Measurements from ENCODE around the gene CERS6. TPM values are rescaled to one million over a fixed set of nuclear protein-coding genes. Genes with fewer than 3 reads are reported as not detected.

The CERS6 gene
- total RNA-seq, 2 experiments from 2014 or later = 7.4 to 8.4 TPM

DNA sequence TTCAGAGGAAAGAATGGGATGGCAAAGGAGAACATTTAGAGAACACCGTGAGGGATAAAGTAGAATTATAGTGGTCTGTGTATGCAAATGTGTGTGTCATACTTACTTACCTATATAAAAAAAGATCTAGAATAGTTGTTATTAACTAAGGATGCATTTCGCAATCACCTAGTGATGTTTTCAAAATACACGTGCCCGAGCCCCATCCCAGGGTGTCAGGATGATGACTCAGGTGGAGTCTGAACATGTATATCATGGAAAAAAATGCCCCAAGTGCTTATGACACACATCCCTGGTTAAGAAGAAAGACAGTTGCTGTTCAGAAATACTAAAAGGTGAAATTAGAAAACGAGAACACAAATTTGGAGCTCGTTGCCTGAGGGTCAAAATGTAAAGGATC, 109.0 kb downstream of the CERS6 start:
- no peak overlapping the region for H3K4me3 Mint-ChIP-seq
- H3K27me3 Mint-ChIP-seq = no peaks in the 10 kb centered on the region
- no peaks in the 10 kb centered on the region for H3K4me1 Mint-ChIP-seq
- H3K9me3 Mint-ChIP-seq = no peaks in the 10 kb centered on the region
- H3K36me3 Mint-ChIP-seq (ENCODE audit: low read depth) = peaks cover 19% of the 10 kb centered on the region
- no peak overlapping the region for H3K27ac Mint-ChIP-seq
- CTCF ChIA-PET = no interaction called here
- no peak for DNase-seq
- POLR2A ChIA-PET = no interaction called here

- Mint-ChIP-seq H3K36me3 (ENCODE audit: low read depth) (peaks cover 15% of the 10 kb centered on the region), H3K4me3 (no peak overlapping the region), H3K9me3 (no peaks in the 10 kb centered on the region), H3K27me3 (no peaks in the 10 kb centered on the region), H3K4me1 (no peaks in the 10 kb centered on the region), H3K27ac (no peak overlapping the region)
- POLR2A ChIA-PET = no interaction called here
- DNase-seq = no peak
- CTCF ChIA-PET = no interaction called here
These were observed 109.4 kb downstream of the CERS6 start for GRCh38 chr2:168565512-168565911.

GRCh38 chr2:168566974-168567665, 111.0 kb downstream of the CERS6 start:
- no peak overlapping the region for H3K4me3 Mint-ChIP-seq
- H3K27me3 Mint-ChIP-seq = no peaks in the 10 kb centered on the region
- ChIA-PET POLR2A (no interaction called here), CTCF (no interaction called here)
- H3K9me3 Mint-ChIP-seq = no peaks in the 10 kb centered on the region
- no peaks in the 10 kb centered on the region for H3K4me1 Mint-ChIP-seq
- no peak for DNase-seq
- H3K36me3 Mint-ChIP-seq (ENCODE audit: low read depth) = peaks cover 4% of the 10 kb centered on the region
- no peak overlapping the region for H3K27ac Mint-ChIP-seq

- CTCF ChIA-PET = no interaction called here
- H3K27ac Mint-ChIP-seq = no peak overlapping the region
- H3K4me3 Mint-ChIP-seq = no peak overlapping the region
- no peaks in the 10 kb centered on the region for H3K36me3 Mint-ChIP-seq (ENCODE audit: low read depth)
- POLR2A ChIA-PET = no interaction called here
- H3K9me3 Mint-ChIP-seq = no peaks in the 10 kb centered on the region
- H3K4me1 Mint-ChIP-seq = no peaks in the 10 kb centered on the region
- no peak for DNase-seq
- no peaks in the 10 kb centered on the region for H3K27me3 Mint-ChIP-seq
These were observed 111.8 kb downstream of the CERS6 start for GRCh38 chr2:168567836-168568235.

- no peak overlapping the region for H3K27ac Mint-ChIP-seq
- H3K9me3 Mint-ChIP-seq = no peaks in the 10 kb centered on the region
- H3K4me1 Mint-ChIP-seq = no peaks in the 10 kb centered on the region
- ChIA-PET CTCF (no interaction called here), POLR2A (no interaction called here)
- H3K27me3 Mint-ChIP-seq = no peaks in the 10 kb centered on the region
- H3K4me3 Mint-ChIP-seq = no peak overlapping the region
- no peaks in the 10 kb centered on the region for H3K36me3 Mint-ChIP-seq (ENCODE audit: low read depth)
- DNase-seq = no peak
These were observed 112.6 kb downstream of the CERS6 start for GRCh38 chr2:168568476-168569267.

GRCh38 chr2:168571061-168571460, 115.0 kb downstream of the CERS6 start:
- Mint-ChIP-seq H3K36me3 (ENCODE audit: low read depth) (no peaks in the 10 kb centered on the region), H3K27me3 (no peaks in the 10 kb centered on the region), H3K4me1 (no peaks in the 10 kb centered on the region), H3K27ac (no peak overlapping the region), H3K9me3 (peaks cover 4% of the 10 kb centered on the region), H3K4me3 (no peak overlapping the region)
- ChIA-PET POLR2A (no interaction called here), CTCF (no interaction called here)
- DNase-seq = no peak

DNA sequence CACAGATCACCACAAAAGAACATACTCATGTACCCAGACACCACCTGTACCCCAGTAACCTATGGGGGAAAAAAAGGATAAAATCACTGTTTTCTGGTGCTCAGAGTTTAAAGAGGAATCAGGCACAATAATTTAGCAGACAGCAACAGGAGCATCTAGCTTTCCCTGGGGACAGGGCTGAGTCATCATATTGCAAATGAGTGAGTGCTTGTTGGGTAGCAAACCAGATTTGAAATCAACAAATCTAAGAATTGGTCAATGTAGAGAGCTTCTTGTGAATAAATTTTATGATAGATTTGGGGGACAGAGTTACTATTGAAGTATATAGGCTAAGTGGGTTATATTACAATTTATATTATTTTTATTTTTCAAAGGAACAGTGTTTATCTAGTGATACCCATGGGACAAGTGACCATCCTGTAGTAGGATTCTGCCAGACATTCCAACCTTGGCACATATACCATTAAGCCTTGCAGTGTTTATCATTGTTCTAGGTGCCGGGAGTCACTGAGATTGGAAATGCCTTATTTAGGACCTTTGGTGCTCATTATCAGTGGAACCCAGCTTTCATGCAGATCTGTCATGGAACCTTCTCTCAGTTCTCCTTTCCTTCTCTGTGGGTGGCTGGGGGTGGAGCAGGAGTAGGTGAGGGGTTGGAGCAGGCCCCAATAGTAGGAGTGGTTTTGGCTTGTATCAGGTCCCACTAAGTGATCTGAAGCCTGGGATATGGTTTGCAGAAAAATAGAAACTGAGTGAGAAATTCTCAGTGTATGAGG, 117.2 kb downstream of the CERS6 start:
- DNase-seq = no peak
- ChIA-PET CTCF (no interaction called here), POLR2A (no interaction called here)
- no peak overlapping the region for H3K27ac Mint-ChIP-seq
- no peaks in the 10 kb centered on the region for H3K27me3 Mint-ChIP-seq
- H3K4me3 Mint-ChIP-seq = no peak overlapping the region
- H3K36me3 Mint-ChIP-seq (ENCODE audit: low read depth) = no peaks in the 10 kb centered on the region
- H3K9me3 Mint-ChIP-seq = peaks cover 4% of the 10 kb centered on the region
- H3K4me1 Mint-ChIP-seq = no peaks in the 10 kb centered on the region

GRCh38 chr2:168574856-168575630, 119.0 kb downstream of the CERS6 start:
- peaks cover 4% of the 10 kb centered on the region for H3K9me3 Mint-ChIP-seq
- POLR2A ChIA-PET = no interaction called here

DNA sequence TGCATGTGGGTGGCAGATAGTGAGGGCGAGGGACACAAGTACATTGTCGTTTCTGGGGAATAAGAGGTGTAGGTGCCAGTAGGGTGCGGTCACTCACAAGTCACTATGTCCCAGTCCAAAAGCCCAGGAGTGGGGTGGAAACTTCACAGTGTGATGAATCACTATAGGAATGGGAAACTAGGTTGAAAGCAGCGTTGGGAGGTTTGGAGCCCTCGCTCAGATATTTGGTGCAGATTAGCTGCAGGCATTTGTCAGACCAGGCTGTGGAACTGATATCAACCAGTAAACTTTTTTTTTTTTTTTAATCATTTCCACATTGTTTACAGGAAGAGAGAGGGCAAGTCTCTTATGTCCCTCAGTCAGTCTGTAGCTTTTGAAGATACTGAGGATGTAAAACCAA, 121.8 kb downstream of the CERS6 start:
- ChIA-PET POLR2A (no interaction called here), CTCF (interaction anchor here (0.7 kb wide), 1 partner anchor 273 kb away, joined by 3 read pairs; no protein-coding TSS in a partner anchor)
- Mint-ChIP-seq H3K27me3 (no peaks in the 10 kb centered on the region), H3K27ac (no peak overlapping the region), H3K4me3 (no peak overlapping the region), H3K36me3 (ENCODE audit: low read depth) (no peaks in the 10 kb centered on the region), H3K9me3 (peaks cover 4% of the 10 kb centered on the region), H3K4me1 (peaks cover 3% of the 10 kb centered on the region)
- DNase-seq = no peak

More at GRCh38 chr2:168574856-168575630, 119.0 kb downstream of the CERS6 start:
- H3K4me3 Mint-ChIP-seq = no peak overlapping the region
- H3K27me3 Mint-ChIP-seq = no peaks in the 10 kb centered on the region
- CTCF ChIA-PET = no interaction called here
- H3K27ac Mint-ChIP-seq = no peak overlapping the region
- H3K36me3 Mint-ChIP-seq (ENCODE audit: low read depth) = no peaks in the 10 kb centered on the region
- DNase-seq = no peak
- H3K4me1 Mint-ChIP-seq = no peaks in the 10 kb centered on the region

GRCh38 chr2:168583064-168583709, 127.1 kb downstream of the CERS6 start:
- ChIA-PET POLR2A (no interaction called here), CTCF (no interaction called here)
- H3K4me1 Mint-ChIP-seq = peaks cover 12% of the 10 kb centered on the region
- no peak overlapping the region for H3K27ac Mint-ChIP-seq
- no peak overlapping the region for H3K4me3 Mint-ChIP-seq
- DNase-seq = no peak
- no peaks in the 10 kb centered on the region for H3K9me3 Mint-ChIP-seq
- no peaks in the 10 kb centered on the region for H3K27me3 Mint-ChIP-seq
- peaks cover 2% of the 10 kb centered on the region for H3K36me3 Mint-ChIP-seq (ENCODE audit: low read depth)

DNA sequence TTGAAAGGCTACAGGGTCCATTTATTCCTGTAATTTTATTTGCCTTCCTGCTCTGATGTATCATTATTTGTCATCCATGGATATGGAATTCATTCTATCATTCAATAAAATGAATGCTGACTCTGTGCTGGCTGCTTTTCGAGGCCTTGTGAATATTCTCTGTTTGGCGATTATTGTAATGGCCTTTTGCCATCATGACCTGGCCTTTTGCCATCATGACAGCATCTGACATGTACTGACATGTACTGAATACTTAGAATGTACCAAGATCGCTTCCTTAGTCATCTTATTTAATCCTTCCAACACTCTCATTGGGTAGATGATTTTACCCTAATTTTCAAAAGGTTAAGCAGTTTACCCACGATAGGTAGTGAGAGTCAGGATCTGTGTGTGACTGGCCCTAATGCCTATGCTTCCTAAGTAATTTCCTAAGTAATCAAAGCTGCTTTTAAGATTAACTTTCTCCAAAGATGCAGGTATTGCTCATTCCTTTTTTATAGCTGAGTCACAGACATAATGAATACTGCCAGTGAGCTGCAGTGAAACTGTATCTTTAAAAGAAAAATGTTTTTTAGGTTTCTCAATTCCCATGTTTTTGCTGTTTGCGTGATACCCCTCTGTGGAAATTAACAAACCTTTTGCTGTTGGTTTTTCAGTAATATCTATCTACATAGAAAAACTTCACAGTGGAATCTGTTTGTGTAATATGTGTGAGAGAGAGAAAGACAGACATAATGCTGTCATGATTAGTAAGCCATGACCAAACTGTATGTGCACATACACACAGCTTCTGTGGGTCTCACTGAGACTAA, 127.8 kb downstream of the CERS6 start:
- CTCF ChIA-PET = no interaction called here
- H3K27me3 Mint-ChIP-seq = no peaks in the 10 kb centered on the region
- no peaks in the 10 kb centered on the region for H3K9me3 Mint-ChIP-seq
- DNase-seq = no peak
- peaks cover 12% of the 10 kb centered on the region for H3K4me1 Mint-ChIP-seq
- H3K4me3 Mint-ChIP-seq = no peak overlapping the region
- peaks cover 4% of the 10 kb centered on the region for H3K36me3 Mint-ChIP-seq (ENCODE audit: low read depth)
- POLR2A ChIA-PET = no interaction called here
- H3K27ac Mint-ChIP-seq = no peak overlapping the region

GRCh38 chr2:168584911-168585310, 128.8 kb downstream of the CERS6 start:
- no peak for DNase-seq
- peaks cover 12% of the 10 kb centered on the region for H3K4me1 Mint-ChIP-seq
- ChIA-PET CTCF (no interaction called here), POLR2A (no interaction called here)
- no peak overlapping the region for H3K4me3 Mint-ChIP-seq
- H3K9me3 Mint-ChIP-seq = no peaks in the 10 kb centered on the region
- peaks cover 4% of the 10 kb centered on the region for H3K36me3 Mint-ChIP-seq (ENCODE audit: low read depth)
- no peak overlapping the region for H3K27ac Mint-ChIP-seq
- no peaks in the 10 kb centered on the region for H3K27me3 Mint-ChIP-seq
